NCI-H748 treated with DMSO at 0.1 percent for 48 hours (cell line): ENCODE data around the gene SPEG.
"Not testable (repeated sequence)": the region's sequence is repeated elsewhere in the genome, so short reads cannot be mapped to it uniquely, and the experiment has no call there.

ENCODE experiments used
- DNase-seq: peaks from one replicate; lab custom pipeline; 2025; lab: John Stamatoyannopoulos, UW

SPEG gene

DNA sequence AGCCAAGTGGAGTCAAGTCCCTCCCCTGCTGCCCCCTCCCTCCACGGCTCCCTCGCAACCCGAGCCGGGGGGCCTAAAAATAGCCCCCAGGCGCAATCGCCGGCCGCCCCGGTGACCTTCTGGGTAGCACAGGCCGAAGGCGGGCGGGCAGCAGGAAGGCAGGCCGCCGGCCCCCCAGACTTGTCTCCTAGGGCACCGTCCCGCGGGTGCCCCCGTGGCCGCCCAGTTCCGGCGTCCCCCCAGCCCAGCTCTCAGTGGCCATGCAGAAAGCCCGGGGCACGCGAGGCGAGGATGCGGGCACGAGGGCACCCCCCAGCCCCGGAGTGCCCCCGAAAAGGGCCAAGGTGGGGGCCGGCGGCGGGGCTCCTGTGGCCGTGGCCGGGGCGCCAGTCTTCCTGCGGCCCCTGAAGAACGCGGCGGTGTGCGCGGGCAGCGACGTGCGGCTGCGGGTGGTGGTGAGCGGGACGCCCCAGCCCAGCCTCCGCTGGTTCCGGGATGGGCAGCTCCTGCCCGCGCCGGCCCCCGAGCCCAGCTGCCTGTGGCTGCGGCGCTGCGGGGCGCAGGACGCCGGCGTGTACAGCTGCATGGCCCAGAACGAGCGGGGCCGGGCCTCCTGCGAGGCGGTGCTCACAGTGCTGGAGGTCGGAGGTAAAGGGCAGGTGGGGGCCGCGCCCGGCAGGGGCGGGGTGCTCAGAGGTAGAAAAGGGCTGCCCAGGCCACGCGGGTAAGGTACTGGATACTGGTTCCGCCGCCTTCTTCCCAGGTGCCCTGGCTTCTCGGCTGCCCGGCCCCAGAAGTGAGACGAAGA lies at the start of gene SPEG:
Gene SPEG, plus strand, starts transcription at position 126 of the 808 bp plus-strand sequence. Its CDS starts 135 bp downstream, at position 261.
- no peak for DNase-seq

GRCh38 chr2:219384859-219385258 lies 49.8 kb upstream of the SPEG start:
- no peak for DNase-seq

DNA sequence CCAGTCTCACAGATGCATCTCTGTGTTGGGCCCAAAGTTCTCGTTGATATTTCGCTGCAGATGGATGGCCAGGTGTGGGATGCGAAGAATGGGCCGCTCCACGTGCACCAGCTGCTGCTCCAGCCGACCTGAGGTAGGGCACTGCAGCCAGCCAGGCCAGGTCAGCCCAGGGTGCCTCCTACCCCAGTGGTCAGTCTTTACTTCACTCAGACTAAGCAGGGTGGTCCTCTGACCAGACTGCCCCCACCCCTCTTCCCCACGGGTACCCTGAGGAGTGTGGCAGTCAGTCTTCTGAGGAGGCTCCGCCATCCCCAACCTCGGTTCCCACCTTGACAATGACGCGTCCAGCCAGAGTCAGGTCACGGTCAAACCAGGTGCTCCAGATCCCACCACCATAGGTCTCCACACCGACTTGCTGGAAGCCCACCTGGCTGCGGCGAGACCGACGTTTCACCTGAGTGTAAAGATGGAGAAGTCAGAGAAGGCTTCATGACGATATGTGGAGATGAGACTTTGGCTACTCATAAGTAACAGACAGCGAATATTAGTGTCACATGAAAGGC lies 48.6 kb upstream of the SPEG start:
- no peak for DNase-seq

- no peak for DNase-seq
Measured at GRCh38 chr2:219386532-219387280, 47.9 kb upstream of the SPEG start.

GRCh38 chr2:219387306-219388120 lies 47.1 kb upstream of the SPEG start, which contains the start of gene DNPEP:
TSS of gene DNPEP (minus strand) at chr2:219387912. CDS start at chr2:219387794, 118 bp downstream.
- DNase-seq = peak; percentile 78

GRCh38 chr2:219388121-219388906 lies 46.3 kb upstream of the SPEG start:
- peak; percentile 88 for DNase-seq

DNA sequence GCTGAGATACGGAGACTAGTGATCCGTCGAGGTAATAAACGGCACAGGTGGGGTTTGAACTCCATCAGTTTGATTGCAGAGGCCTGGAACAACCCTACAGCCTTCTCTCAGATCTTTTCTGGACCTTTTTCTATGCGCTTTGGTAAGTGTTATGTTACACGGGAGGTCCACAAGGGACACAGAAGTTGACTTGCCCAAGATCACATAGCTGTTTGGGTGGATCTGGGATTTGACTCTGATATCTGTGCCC lies 45.8 kb upstream of the SPEG start:
- no peak for DNase-seq

DNA sequence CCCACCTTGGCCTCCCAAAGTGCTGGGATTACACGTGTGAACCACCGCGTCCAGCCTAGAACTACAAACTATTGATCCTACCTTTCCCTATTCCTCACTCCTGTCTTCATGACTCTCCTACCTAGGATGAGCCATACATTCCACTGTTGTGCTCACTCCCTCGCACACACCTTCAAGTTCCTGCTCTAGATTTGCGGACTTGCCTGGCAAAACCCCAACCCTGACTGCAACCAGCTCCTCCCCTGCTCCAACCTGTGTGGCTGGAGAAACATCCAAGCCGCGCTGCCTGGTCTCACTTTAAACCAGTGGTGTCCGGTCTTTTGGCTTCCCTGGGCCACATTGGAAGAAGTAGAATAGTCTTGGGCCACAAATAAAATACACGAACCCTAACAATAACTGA lies 41.9 kb upstream of the SPEG start:
- DNase-seq = no peak

GRCh38 chr2:219395056-219395455 lies 39.6 kb upstream of the SPEG start:
- not testable (repeated sequence) for DNase-seq

GRCh38 chr2:219395609-219396008 lies 39.0 kb upstream of the SPEG start:
- no peak for DNase-seq

GRCh38 chr2:219396863-219397457 lies 37.7 kb upstream of the SPEG start:
- no peak for DNase-seq

DNA sequence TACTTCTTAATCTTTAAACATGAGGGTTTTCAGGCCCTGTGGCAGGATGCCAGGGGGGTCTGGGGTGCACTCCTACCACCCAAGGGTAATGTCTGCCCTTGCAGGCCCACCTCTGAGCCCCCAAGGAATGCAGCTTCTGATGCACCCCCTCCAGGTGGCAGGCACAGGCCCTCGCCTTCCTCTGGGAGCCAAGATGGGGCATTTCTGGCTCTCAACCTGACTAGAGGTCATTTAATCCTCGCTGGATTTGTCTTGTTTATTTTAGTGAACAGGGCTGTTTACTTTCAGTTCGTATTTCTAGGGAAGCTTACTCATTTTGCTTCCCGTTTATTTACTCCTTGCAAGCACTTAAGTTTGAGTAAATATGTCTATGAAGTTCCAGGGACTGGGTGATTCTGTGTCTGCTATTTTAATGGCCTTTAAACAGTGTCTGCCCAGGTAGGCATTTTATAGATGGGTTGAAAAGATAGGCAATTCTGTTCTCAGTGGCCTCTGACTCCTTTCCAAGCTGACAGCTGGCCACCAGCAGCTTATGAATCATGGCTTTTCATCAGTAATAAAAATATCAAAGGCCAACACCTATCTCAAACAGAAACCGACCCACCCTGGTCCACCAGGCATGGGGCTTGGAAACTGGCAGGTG lies 35.8 kb upstream of the SPEG start:
- DNase-seq = peak; percentile 58

DNA sequence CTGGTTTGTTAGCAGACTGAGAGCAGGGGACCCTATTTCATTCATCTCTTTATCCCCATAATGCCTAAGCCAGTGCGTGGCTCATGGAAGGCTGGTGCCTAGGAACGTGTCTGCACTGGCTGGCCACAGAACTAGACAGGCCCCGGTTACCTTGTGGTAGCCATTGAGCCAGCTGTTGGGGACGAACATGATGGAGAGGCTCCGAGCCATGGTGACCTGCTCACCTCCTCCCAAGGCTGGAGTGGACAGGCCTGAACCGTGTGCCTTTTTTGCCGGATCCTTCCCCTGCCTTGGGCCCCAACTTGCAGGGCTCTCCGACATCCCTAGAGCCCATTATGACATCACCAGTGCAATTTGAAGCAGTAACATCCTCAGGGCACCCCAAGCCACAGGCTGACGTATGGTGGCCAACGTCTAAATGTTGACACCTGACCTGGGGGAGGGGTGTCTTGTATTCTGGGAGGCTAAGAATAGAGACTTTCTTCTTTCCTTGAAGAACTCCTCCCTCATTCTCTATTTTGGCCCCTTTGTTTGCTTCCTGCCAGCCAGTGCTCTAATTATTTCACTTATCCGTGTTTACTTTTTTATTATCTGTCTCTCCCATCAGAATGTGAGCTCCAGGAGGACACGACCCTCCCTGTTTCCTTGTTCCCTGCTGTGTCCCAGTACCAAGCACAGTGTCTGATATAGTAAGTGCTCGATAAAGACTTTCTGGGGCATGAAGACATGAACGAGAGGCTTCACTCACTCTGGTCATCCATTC lies 34.7 kb upstream of the SPEG start:
- DNase-seq = no peak

DNA sequence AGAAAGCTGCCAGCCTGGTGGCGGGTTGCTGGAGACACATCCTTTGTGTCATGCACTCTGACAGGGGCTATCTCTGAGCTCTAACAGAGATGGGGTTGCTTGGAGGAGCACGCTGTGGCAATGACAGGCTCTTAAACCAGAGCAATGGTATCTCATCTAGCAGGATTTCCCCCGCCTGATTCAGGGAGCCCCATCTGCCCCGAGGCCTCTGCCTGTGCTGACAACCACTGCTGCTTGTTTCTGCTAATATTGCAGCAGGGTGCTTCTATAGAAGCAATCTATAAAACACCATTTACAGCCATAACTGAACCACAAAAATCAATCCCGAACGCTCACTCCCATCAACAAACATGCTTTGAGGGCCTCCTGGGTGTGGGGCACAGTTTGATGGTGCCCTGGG lies 34.1 kb upstream of the SPEG start:
- no peak for DNase-seq

GRCh38 chr2:219401606-219402005 lies 33.0 kb upstream of the SPEG start:
- no peak for DNase-seq

- DNase-seq = peak; percentile 54
Measured at GRCh38 chr2:219402665-219403515, 31.8 kb upstream of the SPEG start.

DNA sequence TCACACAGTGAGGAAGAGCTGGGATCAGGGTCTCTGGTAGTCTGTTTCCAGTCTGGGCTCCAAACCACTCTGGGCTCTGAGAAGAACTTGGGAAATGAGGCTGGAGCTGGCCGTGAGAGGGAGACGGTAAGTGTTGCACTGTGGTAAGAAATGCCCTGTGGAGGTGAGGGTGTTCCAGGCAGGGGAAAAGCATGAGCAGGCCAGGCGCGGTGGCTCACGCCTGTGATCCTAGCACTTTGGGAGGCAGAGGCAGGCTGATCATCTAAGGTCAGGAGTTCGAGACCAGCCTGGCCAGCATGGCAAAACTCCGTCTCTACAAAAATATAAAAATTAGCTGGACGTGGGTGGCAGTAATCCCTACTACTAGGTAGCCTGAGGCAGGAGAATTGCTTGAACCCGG lies 30.8 kb upstream of the SPEG start:
- no peak for DNase-seq

DNA sequence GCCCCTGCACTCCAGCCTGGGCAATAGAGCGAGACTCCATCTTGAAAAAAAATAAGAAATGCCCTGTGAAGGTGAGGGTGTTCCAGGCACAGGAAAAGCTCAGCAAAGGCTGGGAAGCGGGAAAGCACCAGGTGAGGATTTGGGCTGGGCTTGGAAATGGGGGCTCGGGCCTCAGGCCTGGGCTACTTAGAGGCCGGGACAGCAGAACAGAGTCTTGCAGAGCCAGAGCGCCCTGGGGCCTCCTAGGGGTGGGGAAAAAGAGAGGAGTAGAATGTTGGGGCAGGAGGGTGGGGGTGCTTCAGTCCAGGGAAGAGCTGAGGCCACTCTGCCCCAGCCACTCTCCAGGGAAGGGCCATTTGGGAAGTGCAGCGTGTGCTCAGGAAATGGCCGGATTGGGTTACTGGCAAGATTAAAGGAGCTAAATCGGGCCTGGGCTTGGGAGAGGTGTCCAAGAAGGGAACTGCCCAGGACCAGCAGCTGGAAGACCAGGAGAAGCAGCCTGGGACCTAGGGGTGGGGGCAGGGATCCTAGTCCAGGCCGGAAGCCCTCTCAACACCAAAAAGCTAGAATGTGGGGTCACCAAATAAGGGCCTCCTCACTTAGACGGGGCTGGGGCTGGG lies 30.2 kb upstream of the SPEG start:
- no peak for DNase-seq
